Activated T-helper 17 cell treated with anti-CD3 and anti-CD28 coated beads, Interleukin-2, amount 50 U/mL, for 72 hours (primary cell): Measurements from ENCODE around the gene CPEB1. TPM values are rescaled to one million over a fixed set of nuclear protein-coding genes. Genes with fewer than 3 reads are reported as not detected.
"Not testable (repeated sequence)": the region's sequence is repeated elsewhere in the genome, so short reads cannot be mapped to it uniquely, and the experiment has no call there.

Source experiments
- ATAC-seq: fragments of 150-1000 bp; cut with Tn5 transposase; replicated peaks from 2 replicates; pipeline ENCODE4 v1.10.0; 2021; ENCODE audit warnings: mild to moderate bottlenecking, moderate library complexity
- H3K27ac Mint-ChIP-seq: one replicate; pipeline ENCODE4 v1.8.0; 2022; ENCODE audit warnings: mixed read lengths
- H3K27me3 Mint-ChIP-seq: one replicate; pipeline ENCODE4 v1.8.0; 2022; ENCODE audit warnings: mixed read lengths
- H3K36me3 Mint-ChIP-seq: one replicate; pipeline ENCODE4 v1.8.0; 2022; ENCODE audit warnings: low read depth, mild to moderate bottlenecking, mixed read lengths
- H3K4me1 Mint-ChIP-seq: one replicate; pipeline ENCODE4 v1.8.0; 2022; ENCODE audit warnings: mixed read lengths
- H3K4me3 Mint-ChIP-seq: one replicate; pipeline ENCODE4 v1.8.0; 2022; ENCODE audit warnings: mild to moderate bottlenecking, mixed read lengths
- H3K9me3 Mint-ChIP-seq: one replicate; pipeline ENCODE4 v1.8.0; 2022; ENCODE audit warnings: mixed read lengths
- total RNA-seq, 2 donors: library from RNA; stranded (reverse); gene quantifications; one replicate each; pipeline ENCODE4 v1.2.3, GENCODE V29; 2022

Gene CPEB1
- total RNA-seq, 2 donors from 2014 or later: 0.26 TPM; not detected in 1

DNA sequence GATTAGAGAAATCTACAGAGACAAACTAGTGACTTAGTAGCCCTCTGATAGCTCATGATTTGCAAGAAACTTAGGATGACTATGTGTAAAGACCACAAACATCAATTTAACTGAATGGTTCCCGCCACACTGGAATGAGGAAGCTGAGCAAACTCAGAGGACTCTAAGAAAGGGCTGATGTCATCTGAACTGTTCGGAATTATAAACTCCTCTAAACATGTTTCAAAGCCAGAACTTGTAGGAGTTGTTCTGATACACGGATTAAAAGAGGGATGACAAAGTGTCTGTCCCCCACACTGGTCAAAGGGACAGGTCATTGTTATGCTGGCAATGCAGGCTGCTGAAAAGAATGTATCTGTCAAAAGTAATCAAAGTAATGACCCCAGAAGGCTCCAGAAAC, 141.3 kb downstream of the CPEB1 start:
- H3K9me3 Mint-ChIP-seq, ATAC-seq, H3K36me3 Mint-ChIP-seq, H3K27me3 Mint-ChIP-seq, H3K4me1 Mint-ChIP-seq, H3K27ac Mint-ChIP-seq, H3K4me3 Mint-ChIP-seq: not testable (repeated sequence)

DNA sequence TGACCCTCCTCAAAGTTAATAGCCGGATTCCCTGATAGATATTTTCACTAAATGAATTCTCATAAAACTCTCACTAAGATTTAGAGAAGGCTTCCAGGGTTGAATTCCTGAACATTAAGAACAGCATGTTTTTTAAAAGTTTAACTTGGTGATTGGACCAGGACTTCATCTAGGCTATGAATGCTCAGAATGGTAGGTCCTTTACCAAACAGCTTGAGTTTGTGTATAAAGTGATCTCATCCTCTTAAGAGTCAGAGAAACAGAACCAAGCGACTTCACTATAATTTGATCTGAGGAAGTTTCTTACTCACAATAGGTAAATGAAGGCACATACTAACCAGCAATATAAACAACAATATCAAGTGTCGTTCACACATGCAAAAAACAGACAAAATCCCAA, 143.1 kb downstream of the CPEB1 start:
- H3K4me1 Mint-ChIP-seq, ATAC-seq, H3K9me3 Mint-ChIP-seq, H3K4me3 Mint-ChIP-seq, H3K27ac Mint-ChIP-seq, H3K36me3 Mint-ChIP-seq, H3K27me3 Mint-ChIP-seq: not testable (repeated sequence)

DNA sequence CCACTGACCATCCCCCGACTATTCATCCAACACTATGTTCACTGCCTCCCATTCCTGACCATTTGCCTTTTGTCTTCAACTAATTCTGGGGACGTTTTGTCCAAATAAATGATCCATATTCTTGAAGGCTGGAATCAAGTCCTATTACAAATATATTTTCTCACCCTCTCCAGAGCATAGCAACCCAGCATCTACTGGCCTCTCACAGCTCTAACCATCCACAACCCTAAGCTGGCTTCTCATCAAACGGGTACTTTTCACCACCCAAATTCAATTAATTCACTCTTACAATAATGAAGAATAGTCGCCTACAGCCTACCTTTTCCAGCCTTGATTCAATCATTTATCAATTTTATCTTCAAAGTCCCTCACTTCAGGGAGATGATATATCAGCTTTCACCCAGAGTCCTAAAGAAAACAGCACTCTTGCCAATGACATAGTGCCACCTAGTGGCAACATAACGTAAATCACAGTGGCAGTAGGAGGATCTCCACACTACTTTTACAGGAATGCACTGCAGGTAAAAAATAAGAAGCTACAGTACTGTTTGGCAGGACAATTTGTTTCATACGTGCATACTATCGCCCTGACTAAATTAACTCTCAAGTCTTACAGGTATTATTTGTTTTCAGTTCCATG, 144.3 kb downstream of the CPEB1 start:
- peak; percentile 65 for ATAC-seq
- H3K4me3 Mint-ChIP-seq, H3K36me3 Mint-ChIP-seq, H3K27me3 Mint-ChIP-seq, H3K27ac Mint-ChIP-seq, H3K4me1 Mint-ChIP-seq, H3K9me3 Mint-ChIP-seq: not testable (repeated sequence)

DNA sequence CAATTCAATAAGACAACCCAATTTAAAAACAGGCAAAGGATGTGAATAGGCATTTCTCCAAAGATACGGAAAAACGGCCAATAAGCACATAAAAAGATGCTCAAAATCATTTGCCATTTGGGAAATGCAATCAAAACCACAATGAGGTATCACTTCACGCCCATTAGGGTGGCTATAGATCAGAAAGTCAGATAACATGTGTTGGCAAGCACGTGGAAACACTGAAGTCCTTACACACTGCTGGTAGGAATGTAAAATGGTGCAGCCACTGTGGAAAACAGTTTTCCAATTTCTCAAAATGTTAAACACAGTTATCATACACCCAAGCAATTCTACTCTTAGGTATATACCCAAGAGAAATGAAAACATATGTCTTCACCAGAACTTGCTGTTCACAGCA, 146.4 kb downstream of the CPEB1 start:
- H3K4me3 Mint-ChIP-seq, H3K4me1 Mint-ChIP-seq, H3K9me3 Mint-ChIP-seq, H3K27ac Mint-ChIP-seq, ATAC-seq, H3K36me3 Mint-ChIP-seq, H3K27me3 Mint-ChIP-seq: not testable (repeated sequence)

DNA sequence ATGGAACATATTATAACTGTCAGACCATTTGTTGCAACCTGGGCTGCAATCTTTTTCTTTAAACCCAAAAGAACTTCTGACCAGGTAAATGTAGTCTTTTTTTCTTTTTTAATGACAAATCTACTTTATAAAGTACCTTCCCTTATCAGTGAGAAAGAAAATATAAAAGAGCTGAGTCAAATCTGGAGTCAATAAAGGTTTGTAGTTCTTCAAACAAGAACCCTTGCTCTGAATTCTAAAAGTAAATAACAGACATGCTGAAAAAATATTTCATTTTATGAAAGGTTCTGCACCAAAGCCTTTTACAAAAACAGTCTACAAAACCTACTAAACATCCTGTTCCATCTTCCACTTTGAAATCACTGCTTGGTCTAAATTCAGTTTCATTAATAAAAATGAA, 149.2 kb downstream of the CPEB1 start:
- H3K36me3 Mint-ChIP-seq, H3K4me3 Mint-ChIP-seq, H3K9me3 Mint-ChIP-seq, H3K27ac Mint-ChIP-seq, H3K27me3 Mint-ChIP-seq, H3K4me1 Mint-ChIP-seq, ATAC-seq: not testable (repeated sequence)

Other genes with a start within 250 kb of the CPEB1 start
- 1 to 10 TPM; 1.7 to 2.7 TPM for gene GOLGA6L9, start 217.5 kb downstream of the CPEB1 start, total RNA-seq
- gene RPS17, start 106.9 kb downstream of the CPEB1 start, total RNA-seq: 1,000 to 10,000 TPM; 2,918 to 3,433 TPM
- gene AP3B2, start 62.5 kb upstream of the CPEB1 start, total RNA-seq: 1 to 10 TPM in 1 of 2 donors, under 1 TPM in 1; 0.41 to 1.5 TPM
- not detected for gene FSD2, start 158.7 kb upstream of the CPEB1 start, total RNA-seq
- gene WHAMM, start 162.3 kb upstream of the CPEB1 start, total RNA-seq: 1 to 10 TPM; 3.9 to 4.3 TPM